Measurements from ENCODE around the gene GREB1L.

The GREB1L gene

GRCh38 chr18:21489119-21489750, 247.2 kb downstream of the GREB1L start:
- peak; percentile 77 for DNase-seq (ENCODE audit: low spot score)

- DNase-seq (ENCODE audit: low spot score), result no peak
Observed at GRCh38 chr18:21489919-21490495, 248.0 kb downstream of the GREB1L start.

DNA sequence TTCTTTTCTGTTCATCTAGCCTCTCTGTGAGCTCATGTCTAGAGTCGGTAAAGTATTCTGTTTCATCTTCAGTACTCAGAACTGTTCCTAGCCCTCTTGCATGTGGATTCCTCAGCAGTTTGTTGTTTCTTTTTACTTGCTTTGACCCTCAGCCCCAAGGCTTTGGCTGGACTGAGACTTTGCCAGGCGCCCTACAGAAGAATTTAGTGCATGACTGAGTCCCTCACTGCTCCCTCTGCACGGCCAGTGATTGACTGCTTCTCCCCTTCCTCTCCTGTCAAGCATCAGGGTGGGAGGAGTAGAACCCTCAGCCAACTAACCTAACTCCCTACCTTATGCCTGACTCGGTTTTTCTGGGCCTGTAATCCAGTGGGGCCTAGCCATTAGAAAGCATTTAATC, 248.7 kb downstream of the GREB1L start:
- no peak for DNase-seq (ENCODE audit: low spot score)

GRCh38 chr18:21496277-21496835, 254.3 kb downstream of the GREB1L start:
- DNase-seq (ENCODE audit: low spot score), result no peak

DNA sequence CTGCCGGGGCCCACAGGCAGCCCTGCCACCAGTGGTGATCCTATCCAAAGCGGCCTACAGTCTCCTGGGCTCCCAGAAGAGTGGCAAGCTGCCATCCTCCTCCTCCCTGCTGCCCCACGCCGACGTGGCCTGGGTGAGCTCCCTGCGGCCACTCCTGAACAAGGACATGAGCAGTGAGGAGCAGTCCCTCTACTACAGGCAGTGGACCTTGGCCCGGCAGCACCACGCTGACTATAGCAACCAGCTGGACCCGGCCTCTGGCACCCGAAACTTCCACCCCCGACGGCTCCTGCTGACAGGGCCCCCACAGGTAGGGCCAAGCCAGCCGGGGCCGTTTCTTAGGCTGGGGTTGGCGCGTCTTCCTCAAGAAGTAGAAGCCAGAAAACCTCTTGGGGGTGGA, 258.0 kb downstream of the GREB1L start:
- DNase-seq (ENCODE audit: low spot score), result no peak

GRCh38 chr18:21502661-21503060, 260.6 kb downstream of the GREB1L start:
- no peak for DNase-seq (ENCODE audit: low spot score)

DNA sequence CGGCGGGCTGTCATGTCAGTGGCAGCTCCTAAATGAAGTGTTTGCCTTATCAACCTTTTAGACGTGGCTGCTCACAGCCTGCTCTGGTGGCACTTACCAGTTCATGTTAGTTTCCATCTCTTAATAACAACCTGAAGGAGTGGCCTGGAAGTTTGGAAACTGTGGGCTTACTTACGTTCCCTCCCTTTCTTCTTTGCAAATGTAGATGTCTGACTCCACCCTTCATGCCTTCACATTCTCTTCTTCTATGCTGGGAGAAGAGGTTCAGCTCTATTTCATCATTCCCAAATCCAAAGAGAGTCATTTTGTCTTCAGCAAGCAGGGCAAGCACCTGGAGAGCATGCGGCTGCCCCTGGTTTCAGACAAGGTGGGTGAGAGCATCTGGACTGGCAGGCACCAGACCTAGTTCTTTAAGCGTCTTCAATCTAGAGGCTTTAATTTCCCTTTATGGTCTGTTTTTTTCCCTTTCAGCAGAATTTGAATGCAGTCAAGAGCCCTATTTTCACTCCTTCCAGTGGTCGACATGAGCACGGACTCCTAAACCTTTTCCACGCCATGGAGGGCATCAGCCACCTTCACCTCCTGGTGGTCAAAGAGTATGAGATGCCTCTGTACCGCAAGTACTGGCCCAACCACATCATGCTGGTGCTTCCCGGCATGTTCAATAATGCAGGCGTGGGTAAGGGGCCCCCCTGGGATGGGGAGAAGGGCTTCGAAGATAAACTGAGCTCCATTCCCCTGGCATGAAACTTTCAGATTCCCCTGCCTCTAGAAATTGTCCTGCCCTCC, 266.1 kb downstream of the GREB1L start:
- no peak for DNase-seq (ENCODE audit: low spot score)

GRCh38 chr18:21509062-21509461, 267.0 kb downstream of the GREB1L start:
- no peak for DNase-seq (ENCODE audit: low spot score)

DNA sequence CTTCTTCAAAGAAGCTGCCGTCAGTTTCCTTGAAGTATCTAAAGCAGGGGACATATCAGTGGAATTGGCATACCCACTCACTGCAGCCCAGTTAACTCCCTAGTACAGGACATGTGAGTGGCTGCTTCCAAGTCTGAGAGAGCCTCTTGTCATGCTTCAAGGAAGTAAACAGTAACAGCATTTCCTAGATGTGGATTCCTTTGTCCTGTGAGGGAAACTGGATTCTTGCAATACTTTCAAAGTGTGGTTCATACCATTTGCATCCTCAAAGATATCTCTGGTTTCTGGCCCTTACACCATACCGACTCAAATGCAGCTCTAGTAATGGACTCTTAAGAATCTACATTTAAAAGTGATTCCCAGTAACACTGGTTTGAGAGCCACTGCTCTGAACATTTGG, 271.3 kb downstream of the GREB1L start:
- no peak for DNase-seq (ENCODE audit: low spot score)

DNA sequence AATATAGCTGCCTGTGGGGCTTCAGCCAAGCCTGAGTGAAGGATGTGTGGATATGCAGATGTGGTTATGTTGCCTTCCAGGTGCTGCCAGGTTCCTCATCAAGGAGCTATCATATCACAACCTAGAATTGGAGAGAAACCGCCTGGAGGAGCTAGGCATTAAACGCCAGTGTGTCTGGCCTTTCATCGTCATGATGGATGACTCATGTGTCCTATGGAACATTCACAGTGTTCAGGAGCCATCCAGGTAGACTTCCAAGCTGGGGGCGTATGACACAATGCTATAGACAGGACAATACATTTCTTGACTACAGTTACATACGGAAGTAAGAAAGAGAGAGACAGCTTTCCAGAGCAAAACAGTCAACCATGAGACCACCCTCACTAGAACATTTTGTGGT, 271.7 kb downstream of the GREB1L start:
- DNase-seq (ENCODE audit: low spot score), result no peak

DNA sequence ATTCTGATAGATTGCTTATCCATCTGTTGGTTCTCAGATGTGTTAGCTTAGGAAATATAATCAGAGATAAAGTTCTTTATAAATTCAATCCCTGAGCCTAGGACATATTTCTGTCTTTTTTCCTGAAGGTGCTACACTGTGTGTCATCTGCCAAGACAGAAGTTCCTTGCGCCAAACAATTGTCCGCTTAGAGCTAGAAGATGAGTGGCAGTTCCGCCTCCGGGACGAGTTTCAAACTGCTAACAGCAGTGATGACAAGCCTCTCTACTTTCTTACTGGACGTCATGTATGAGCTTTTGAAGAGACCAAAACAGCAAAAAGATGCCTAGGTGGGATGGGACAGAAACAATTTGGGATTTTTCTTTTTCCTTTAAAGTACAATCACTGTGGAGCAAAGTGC, 280.5 kb downstream of the GREB1L start:
- no peak for DNase-seq (ENCODE audit: low spot score)

- no peak for DNase-seq (ENCODE audit: low spot score)
Observed at GRCh38 chr18:21525916-21526315, 283.9 kb downstream of the GREB1L start.

DNA sequence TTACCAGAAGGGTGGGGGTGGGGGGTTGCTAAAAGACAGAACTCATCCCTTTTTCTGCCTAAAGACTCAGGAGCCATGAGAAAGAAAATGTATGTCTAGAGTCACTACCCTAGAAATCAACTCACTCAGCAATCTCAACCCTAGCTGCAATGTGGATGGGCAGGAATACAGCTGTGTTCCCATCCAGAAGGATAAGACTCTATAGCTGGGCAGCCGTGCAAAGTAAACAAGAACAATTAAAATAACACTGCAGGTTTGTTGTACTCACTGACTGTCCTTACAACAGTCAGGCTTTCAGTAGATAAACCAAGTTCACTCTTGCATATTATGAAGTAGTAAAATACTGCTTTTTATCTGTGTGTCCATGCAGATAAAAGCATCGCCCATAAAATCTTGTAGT, 284.4 kb downstream of the GREB1L start:
- DNase-seq (ENCODE audit: low spot score), result no peak

- no peak for DNase-seq (ENCODE audit: low spot score)
Observed at GRCh38 chr18:21534327-21534726, 292.3 kb downstream of the GREB1L start.

DNA sequence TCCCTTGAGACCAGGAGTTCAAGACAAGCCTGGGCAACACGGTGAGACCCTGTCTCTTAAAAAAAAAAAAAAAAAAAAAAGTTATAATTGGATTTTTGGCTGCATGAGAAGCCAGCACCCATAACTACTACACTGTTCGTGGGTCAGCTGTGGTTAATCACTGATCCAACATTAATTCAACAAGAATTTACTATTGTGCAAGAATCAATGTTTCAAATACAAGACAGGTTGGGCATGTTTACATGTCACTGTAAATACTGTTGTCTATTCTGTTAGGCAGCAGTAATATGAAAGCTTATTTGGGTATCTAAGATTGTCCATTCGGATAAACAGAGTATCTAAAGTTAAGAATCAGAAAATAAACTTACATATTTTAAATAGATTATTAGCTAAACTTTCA, 296.2 kb downstream of the GREB1L start:
- no peak for DNase-seq (ENCODE audit: low spot score)

GRCh38 chr18:21546423-21546822, 304.4 kb downstream of the GREB1L start:
- DNase-seq (ENCODE audit: low spot score), result no peak

DNA sequence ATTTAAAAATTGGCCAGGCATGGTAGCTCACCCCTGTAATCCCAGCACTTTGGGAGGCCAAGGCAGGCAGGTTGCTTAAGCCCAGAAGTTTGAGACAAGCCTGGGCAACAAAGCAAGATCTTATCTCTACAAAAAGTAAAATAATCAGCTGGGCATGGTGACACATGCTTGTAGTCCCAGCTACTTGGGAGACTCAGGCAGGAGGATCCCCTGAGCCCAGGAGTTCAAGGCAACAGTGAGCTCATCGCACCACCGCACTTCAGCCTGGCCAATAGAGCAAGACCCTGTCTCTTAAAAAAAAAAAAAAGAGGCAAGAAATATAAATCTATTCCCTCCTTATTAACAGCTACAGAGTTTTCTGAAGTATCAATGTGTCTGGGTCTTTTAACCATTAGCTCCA, 306.6 kb downstream of the GREB1L start:
- no peak for DNase-seq (ENCODE audit: low spot score)

DNA sequence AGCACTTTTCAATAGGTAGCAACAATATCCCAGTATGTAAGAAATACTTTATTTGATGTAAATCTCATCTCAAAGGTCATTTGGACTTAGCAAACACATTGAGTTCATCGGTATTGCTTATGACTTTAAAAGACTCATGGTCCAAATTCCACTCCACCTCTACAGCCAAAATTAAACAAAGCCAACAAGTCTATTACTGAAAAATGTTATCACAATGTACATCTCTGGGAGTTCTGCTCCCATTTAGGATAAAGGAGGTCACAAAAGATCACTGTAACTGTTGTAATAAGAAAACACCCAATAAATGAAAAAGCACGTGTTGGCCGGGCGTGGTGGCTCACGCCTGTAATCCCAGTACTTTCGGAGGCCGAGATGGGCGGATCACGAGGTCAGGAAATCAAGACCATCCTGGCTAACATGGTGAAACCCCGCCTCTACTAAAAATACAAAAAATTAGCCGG, 308.5 kb downstream of the GREB1L start:
- no peak for DNase-seq (ENCODE audit: low spot score)

- DNase-seq (ENCODE audit: low spot score), result no peak
Observed at GRCh38 chr18:21557607-21558253, 315.7 kb downstream of the GREB1L start.

DNA sequence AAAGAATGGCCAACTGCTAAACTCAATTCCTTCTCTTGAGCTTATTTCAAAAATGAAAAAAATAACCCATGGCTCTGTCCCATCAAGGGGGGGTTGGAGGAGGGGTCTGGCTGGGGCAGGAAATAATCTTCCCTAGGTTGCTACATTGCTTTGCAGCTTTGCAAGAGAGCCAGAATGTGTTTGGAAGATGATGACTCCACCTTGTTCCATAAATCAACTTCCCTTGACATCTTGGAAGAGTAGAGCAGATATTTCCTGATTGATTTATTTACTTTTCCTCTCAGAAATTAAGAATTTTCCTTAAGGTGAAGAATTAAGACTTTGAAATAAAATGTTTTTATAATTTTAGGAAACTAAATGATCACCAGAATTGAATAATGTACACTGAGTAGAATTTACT, 317.2 kb downstream of the GREB1L start:
- DNase-seq (ENCODE audit: low spot score), result no peak

DNA sequence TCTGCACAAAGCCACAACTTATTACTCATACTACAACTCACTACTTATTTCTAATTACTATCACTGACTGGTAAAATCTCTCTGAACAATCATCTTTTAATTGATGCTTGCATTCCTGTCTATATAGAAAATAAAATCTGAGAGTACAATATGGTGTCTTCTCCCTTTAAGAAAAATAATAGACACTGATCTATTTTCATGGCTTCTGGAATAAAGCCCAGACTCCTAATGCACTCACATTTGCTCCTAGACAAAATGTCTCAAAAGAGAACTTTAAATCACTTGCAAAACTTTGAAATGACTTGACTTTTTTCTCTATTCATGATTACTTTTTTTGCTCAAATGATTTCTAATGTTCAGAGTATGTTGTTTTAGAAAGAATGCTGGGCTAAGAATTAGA, 329.7 kb downstream of the GREB1L start:
- peak; percentile 11 for DNase-seq (ENCODE audit: low spot score)
